Caki2 (cell line): ENCODE data around the gene OBSCN. TPM values are rescaled to one million over a fixed set of nuclear protein-coding genes. Genes with fewer than 3 reads are reported as not detected.
A peak's percentile ranks its signal among the peaks of the same experiment; 100 is the strongest.

Experiments used
- DNase-seq: peaks from one replicate; pipeline ENCODE4 v3.0.0-alpha.2; 2015; ENCODE audit warnings: low read depth
- in situ Hi-C: cut with HindIII; loops from 2 replicates; pipeline ENCODE4 v1.10.0; 2016; ENCODE audit warnings: low sequenced_read_pairs, low pct_unique_long_range_greater_than_20kb, mixed read lengths
- total RNA-seq: library from RNA; depleted of rRNA; stranded (reverse); fragments of >200 nt; shearing (Covaris generic); gene quantifications from 2 replicates; pipeline ENCODE4 v1.2.3, GENCODE V29; 2014; ENCODE audit warnings: low replicate concordance

Gene OBSCN
- total RNA-seq, 1 experiment from 2014 or later: 16.7 TPM

DNA sequence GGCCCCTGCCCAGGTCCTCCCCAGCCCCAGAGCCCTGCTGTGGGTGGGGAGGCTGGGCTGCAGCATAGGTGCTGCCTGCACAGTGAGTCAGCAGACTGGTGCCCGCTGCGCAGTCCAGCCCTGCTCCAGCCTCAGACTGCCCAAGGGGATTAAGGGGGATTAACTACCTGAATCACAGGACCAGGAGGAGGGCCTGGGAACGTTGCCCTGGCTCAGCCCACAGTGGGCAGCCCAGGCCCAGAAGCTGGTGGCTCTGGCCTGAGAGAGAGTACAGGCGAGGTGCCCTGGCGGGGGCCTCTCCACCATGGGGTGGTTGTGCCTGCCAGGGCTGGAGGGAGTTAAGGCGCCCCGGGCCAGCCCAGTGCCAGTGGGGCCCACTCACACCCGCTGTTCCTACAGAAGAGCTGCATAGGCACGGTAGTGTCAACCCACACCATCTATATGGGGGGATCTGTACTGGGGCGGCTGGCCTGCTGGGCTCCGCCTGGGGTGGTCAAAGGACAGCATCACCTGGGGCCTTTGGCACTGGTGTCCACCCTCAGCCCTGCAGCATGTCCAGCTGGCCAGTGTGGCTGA, 2.3 kb downstream of the OBSCN start:
- peak; percentile 37 for DNase-seq

DNA sequence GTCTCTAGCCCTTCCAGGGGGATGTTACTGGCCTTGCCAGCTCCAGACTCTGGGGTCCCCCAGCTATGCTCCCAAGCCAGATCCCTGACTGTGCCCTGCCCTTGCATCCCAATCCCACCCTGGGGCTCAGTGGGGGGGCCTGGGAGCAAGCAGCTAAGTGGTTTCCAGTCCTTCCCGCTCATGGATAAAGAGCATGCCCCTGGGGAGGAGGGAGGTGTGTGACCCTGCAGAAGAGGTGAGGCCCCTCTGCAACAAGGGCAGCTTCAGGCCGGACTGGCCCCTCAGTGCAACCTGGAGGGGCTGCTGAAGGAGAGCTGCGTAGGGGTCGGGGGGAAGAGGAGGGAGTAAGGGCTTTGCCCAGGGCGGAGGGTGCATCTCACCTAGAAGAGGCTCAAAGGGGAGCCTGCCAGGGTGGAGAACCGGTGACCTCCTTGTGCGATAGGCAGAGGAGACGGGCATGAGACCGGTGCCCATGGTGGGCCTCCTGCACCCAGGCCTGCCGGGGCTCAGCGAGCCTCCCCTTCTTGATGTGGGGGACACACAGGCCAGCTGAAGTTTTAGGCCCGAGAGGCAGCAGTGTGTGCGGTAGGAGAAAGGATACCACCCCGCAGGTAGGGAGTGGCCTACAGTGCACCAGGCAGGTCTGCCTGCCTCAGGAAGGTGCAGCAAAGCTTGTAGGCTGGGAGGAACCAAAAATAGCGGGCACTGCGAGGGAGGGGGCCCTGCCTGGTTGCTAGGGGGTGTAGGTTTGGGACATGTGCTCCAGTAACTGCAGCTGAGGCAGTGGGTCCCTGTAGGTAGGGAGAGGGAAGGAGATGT, 3.1 kb downstream of the OBSCN start:
- DNase-seq: no peak
- in situ Hi-C loops: no loop called here

More for the DNA sequence above, 2.3 kb downstream of the OBSCN start:
- in situ Hi-C loops: no loop called here

DNA sequence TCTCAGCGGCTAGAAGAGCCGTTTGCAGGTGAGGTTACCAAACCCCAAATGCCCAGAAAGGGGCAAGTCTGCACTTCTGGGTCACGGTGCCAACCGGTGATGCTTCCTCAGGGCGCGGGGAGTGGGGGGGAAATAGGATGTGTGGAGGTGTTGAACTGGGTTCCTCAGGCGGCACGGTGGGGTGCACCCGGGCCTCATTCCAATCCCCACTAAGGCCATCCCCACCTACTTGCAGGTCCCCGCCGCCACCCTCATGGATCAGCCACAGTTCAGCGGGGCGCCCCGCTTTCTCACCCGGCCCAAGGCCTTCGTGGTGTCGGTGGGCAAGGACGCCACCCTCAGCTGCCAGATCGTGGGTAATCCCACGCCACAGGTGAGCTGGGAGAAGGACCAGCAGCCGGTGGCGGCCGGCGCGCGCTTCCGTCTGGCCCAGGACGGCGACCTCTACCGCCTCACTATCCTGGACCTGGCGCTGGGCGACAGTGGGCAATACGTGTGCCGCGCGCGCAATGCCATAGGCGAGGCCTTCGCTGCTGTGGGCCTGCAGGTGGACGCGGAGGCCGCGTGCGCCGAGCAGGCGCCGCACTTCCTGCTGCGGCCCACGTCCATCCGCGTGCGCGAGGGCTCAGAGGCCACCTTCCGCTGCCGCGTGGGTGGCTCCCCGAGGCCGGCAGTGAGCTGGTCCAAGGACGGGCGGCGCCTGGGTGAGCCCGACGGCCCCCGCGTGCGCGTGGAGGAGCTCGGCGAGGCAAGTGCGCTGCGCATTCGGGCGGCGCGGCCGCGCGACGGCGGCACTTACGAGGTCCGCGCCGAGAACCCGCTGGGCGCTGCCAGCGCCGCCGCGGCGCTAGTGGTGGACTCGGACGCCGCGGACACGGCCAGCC, 3.9 kb downstream of the OBSCN start:
- no peak for DNase-seq
- in situ Hi-C loops: no loop called here

DNA sequence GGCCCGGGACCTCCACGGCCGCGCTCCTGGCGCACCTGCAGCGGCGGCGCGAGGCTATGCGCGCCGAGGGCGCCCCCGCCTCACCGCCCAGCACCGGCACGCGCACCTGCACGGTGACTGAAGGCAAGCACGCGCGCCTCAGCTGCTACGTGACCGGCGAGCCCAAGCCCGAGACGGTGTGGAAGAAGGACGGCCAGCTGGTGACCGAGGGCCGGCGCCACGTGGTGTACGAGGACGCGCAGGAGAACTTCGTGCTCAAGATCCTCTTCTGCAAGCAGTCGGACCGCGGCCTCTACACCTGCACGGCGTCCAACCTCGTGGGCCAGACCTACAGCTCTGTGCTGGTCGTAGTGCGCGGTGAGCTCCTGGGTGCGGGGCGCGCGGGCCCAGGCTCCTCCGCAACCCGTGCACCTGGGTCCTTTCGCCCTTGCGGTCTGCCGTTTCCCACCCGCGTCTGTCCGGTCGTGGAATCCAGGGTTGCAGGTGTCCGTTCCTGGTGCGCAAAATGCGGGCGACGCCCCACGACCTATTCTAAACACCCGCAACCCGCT, 4.6 kb downstream of the OBSCN start:
- in situ Hi-C loops: no loop called here

DNA sequence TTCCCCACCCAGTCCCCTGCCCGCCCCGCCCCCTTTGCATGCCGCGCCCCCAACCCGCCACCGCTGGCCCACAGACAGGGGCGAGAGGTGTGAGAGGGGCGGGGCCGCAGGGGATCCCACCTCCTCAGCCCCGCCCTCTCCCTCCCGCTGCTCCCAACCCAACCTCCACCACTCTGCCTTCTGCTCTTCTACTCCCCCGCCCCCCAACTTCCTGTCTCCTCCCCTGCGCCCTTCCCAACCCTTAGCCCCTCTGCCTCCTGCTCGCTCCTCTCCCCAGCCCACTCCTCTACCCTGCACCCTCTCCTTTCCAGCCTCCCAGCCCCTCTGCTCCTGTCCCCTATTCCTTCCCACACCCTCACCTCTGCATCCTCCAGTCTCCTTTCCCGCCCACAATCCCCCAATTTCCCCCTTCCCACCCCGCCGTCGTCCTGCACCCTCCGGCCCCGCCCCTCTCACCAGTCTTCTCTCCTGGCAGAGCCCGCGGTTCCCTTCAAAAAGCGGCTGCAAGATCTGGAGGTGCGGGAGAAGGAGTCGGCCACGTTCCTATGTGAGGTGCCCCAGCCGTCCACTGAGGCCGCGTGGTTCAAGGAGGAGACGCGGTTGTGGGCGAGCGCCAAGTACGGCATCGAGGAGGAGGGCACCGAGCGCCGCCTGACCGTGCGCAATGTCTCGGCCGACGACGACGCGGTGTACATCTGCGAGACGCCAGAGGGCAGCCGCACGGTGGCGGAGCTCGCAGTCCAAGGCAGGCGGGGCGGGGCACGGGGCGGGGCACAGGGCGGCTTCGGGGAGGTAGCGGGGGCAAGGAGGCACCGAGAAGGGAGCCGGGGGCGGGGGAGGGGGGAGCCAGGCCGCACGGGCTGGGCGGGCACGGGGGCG, 5.4 kb downstream of the OBSCN start:
- in situ Hi-C loops: no loop called here
- DNase-seq: peak; percentile 86

More for the DNA sequence above, 4.6 kb downstream of the OBSCN start:
- DNase-seq: no peak

DNA sequence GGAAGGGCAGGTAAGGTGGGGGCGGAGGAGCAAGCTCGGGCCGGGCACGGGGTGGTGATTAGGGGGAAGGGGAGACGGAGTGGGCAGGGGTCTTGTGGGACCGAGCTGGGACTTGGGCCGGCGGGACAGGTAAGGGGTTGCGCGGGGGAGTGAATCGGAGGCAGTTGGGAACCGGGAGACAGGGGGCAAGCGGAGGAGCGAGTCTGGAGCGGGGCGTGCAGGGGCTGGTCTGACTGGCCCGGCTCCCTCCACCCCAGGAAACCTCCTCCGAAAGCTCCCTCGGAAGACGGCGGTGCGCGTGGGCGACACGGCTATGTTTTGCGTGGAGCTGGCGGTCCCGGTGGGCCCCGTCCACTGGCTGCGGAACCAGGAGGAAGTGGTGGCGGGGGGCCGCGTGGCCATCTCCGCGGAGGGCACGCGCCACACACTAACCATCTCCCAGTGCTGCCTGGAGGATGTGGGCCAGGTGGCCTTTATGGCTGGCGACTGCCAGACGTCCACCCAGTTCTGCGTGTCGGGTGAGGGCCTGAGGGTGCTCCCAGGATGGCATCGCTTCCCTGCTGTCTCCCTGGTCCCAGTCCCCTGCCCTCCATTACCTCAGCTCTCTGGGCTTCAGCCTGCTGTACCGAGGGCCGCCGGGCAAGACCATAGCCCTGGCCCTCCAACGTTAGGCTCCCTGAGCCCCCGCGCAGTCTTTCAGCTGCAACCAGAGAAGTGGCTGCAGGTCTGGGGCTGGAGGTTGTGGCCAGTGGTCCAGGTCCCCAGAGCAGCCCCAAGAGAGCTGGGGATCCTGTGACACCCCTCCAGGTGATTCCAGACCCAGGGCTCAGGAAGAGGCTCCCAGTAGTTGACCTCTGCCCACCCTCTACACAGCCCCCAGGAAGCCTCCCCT, 6.3 kb downstream of the OBSCN start:
- in situ Hi-C loops: no loop called here
- DNase-seq: no peak

DNA sequence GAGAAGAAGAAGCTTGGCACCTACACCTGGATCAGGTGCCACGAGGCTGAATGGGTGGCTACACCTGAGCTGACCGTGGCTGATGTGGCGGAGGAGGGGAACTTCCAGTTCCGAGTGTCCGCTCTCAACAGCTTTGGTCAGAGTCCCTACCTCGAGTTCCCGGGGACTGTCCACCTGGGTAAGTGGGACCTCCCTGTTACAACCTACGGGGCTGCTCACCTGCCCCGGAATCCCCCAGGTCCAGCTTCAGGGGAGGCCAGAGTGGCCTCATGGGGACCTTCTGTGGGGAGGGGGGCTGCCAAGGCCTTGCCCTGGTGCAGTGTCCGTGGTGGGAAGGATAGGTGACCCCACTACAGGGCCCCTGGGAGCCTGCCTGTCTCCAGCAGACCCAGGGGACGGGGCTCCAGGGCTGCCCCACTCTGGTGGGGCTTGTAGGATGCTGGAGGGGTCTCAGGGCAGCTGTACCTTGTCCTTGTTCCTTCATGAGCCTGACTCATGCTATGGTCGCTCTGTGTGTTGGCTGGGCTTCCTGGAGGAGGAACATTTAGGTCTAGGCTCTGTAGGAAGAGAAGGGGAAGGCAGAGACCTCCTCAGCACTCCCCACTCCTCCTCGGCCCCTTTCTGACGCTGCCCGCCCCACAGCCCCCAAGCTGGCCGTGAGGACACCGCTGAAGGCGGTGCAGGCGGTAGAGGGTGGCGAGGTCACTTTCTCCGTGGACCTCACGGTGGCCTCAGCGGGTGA, 7.2 kb downstream of the OBSCN start:
- in situ Hi-C loops: no loop called here
- no peak for DNase-seq

DNA sequence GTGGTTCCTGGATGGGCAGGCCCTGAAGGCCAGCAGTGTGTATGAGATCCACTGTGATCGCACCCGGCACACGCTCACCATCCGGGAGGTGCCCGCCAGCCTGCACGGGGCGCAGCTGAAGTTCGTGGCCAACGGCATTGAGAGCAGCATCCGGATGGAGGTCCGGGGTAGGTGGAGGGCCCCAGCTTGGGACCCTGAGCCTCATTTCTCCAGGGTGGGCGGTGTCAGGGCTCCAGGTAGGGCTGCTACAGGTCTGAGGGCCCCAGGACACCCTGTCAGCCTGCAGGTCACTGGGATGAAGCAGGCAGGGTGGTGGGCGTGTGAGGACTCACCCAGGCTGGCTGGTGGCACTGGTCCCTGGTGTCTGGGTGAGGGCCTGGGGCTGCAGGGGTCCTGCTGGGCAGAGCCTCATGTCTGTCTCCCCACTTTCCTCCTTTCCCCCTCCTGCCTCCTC, 7.8 kb downstream of the OBSCN start:
- in situ Hi-C loops: no loop called here
- no peak for DNase-seq

DNA sequence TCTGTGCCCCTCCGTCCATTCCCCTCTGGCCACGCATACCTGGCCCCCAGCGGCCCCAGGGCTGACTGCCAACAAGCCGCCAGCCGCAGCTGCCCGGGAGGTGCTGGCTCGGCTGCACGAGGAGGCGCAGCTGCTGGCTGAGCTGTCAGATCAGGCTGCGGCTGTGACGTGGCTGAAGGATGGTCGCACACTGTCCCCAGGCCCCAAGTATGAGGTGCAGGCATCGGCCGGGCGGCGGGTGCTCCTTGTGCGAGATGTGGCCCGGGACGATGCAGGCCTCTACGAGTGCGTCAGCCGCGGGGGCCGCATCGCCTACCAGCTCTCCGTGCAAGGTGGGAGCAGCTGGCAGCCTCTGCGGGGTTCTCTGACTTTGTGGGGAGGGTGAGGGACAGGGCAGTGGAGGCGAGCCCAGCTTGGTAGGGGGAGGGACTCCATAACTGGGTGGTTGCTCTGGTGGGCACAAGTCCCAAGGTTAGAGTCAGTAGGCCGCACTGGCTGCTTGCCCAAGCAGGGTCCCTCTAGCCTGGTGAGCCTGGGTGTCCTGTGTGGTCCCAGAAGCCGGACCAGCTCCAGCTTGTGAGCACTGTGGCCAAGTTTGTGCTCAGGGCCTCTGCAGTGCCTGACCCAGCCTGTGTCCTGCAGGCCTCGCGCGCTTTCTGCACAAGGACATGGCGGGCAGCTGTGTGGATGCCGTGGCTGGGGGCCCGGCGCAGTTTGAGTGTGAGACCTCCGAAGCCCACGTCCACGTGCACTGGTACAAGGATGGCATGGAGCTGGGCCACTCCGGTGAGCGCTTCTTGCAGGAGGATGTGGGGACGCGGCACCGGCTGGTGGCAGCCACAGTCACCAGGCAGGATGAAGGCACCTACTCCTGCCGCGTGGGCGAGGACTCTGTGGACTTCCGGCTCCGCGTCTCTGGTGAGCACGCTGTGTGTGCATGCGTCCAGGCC, 8.8 kb downstream of the OBSCN start:
- in situ Hi-C loops: no loop called here
- DNase-seq: no peak

DNA sequence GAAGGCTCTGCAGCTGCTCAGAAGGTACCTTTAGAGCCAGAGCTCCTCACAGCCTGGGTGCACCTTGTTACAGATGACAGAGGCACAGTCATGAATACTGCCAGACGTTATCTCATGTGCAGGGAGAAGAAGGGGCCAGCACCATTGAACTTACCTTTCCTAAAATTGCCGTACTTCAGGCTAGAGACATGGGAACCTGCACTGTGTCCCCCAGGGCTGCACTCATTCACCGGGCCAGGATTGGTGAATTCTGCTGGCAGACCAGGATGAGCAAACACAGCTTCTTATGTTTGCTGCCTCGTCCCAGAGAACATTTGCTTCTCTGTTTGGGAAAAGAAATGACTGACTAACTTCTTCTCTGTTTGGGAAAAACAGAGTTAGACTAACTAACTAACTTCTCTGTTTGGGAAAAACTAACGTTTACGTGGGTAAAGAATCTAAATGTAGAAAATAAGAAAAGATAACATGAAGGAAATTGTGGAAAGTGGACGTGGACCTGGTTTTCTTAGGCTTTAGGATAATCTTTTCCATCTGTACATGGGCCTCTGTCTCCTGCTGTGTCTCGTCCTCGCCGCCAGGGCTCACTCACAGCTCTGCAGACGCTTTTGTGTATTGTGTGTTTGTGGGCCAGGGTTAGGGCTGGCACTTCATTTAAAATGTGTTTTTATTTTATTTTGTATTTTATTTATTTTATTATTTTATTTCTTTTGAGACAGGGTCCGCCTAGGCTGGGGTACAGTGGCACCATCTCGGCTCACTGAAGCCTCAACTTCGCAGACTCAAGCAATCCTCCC, 9.9 kb downstream of the OBSCN start:
- no peak for DNase-seq
- in situ Hi-C loops: no loop called here

DNA sequence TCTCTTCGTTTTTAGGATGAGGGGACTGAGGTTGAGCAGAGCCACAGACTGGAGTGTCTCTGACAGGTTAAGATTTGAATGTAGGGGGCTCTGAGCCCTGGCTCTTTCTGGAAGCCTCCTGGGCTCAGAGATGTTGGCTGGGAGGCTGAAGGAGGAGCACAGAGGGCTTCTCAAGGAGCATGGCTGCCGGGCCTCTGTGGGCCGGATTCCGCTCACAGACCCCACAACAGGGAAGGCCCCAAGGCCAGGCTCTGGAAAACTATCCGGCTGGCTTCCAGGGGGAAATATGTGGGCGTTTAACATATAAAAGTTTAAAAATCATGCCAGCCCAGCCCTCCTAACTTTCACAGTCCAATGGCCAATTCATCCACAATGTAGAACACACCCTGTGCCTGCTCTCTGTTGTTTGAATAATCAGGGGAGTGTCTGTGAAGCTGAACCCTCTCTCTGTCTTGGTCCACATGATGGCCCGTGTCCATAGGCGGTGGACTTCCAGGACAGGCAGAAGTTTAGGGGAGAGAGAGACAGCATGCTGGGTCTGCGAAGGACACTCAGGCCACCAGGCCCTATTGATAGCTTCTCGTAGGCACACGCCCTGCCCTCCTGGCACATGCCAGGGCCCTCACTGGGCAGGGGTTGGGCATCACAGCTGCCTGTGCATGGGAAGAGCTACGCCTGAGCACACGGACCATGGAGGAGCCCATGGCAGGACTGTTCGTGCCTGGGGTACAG, 10.8 kb downstream of the OBSCN start:
- in situ Hi-C loops: no loop called here

DNA sequence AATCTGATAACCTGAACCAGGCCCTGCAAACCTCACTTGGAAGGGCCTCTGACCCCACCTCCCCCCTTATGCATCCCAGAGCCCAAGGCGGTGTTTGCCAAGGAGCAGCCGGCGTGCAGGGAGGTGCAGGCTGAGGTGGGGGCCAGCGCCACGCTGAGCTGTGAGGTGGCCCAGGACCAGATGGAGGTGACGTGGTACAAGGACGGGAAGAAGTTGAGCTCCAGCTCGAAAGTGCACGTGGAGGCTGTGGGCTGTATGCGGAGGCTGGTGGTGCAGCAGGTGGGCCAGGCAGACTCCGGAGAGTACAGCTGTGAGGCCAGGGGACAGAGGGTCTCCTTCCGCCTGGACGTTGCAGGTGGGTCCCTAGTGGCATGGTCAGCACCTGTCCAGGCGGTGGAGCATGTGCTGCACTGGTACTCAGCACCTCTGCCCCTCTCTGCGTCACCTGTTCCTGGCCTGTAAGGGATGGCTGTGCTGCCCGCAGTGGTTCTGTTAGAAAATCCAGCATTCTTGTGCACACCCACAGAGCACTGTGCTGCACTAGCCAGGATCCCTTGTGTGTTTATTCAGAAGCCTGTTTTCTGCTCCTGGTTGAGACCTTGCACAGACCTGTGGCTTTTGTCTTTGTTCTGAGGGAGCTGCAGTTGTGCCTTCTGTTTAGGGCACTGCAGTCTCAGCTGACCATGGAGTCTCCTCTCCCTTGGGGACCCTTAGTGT, 11.6 kb downstream of the OBSCN start:
- no peak for DNase-seq
- in situ Hi-C loops: no loop called here

More for the DNA sequence above, 10.8 kb downstream of the OBSCN start:
- no peak for DNase-seq
